NCI-H146 (cell line): ENCODE measurements around the gene PDIA2.
"Not testable (repeated sequence)": the region's sequence is repeated elsewhere in the genome, so short reads cannot be mapped to it uniquely, and the experiment has no call there.

Experiments used
- DNase-seq: peaks from one replicate; lab custom pipeline; 2025; lab: John Stamatoyannopoulos, UW

The PDIA2 gene

DNA sequence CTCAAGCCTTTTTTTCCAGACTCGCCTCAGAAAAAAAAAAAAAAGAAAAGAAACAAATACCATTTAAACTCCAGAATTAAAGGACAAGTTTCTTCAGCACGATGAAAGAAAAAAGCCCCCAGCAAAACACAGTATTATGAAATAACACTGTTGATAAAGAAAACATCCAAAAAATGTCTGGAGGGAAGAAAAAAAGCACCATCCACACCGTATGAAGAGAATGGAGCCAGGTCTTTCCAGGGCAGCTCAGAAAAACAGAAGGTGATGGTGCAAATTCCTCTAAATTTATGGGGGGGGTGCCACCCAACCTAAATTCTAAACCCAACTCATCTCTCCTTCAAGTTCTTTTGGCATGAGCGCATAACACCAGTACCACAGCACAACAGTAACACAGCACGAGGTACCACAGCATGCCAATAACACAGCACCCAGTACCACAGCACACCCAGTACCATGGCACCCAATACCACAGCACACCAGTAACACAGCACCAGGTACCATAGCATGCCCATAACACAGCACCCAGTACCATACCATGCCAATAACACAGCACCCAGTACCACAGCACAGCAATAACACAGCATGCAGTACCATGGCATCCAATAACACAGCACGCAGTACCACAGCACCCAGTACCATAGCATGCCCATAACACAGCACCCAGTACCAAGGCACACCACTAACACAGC is 50.6 kb downstream of the PDIA2 start:
- no peak for DNase-seq

DNA sequence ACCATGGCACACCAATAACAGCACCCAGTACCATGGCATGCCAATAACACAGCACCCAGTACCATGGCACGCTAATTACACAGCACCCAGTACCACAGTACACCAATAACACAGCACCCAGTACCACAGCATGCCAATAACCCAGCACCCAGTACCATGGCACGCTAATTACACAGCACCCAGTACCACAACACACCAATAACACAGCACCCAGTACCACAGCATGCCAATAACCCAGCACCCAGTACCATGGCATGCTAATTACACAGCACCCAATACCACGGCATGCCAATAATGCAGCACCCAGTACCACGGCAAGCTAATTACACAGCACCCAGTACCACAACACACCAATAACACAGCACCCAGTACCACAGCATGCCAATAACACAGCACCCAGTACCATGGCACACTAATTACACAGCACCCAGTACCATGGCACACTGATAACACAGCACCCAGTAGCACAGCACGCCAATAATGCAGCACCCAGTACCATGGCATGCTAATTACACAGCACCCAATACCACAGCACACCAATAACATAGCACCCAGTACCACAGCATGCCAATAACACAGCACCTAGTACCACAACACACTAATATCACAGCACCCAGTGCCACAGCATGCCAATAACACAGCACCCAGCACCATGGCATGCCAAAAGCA is 51.3 kb downstream of the PDIA2 start:
- DNase-seq = not testable (repeated sequence)

DNA sequence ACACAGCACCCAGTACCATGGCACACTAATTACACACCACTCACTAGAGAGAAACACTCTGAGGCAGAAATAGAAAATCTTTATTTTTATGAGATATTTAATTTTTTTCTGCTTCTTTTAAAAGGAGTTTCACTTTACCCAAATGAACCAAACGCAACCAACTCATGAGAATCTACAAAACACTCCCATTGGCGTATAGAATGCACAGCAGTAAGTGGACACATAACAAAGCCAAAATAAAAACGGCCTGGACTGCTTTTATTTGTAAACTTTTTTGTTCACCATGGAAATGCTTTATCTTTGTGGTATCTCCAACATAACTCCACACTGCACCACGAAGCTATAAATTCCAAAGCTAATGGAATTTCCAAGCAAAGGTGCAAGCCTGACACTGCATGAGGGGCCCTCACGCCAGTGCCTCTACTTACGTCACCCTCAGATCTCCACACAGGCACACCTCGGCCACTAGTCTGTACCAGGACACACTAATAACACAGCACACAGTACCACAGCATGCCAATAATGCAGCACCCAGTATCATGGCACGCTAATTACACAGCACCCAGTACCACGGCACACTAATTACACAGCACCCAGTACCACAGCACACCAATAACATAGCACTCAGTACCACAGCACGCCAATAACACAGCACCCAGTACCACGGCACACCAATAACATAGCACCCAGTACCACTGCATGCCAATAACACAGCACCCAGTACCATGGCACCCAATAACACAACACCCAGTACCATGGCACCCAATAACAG is 52.1 kb downstream of the PDIA2 start:
- DNase-seq = not testable (repeated sequence)

DNA sequence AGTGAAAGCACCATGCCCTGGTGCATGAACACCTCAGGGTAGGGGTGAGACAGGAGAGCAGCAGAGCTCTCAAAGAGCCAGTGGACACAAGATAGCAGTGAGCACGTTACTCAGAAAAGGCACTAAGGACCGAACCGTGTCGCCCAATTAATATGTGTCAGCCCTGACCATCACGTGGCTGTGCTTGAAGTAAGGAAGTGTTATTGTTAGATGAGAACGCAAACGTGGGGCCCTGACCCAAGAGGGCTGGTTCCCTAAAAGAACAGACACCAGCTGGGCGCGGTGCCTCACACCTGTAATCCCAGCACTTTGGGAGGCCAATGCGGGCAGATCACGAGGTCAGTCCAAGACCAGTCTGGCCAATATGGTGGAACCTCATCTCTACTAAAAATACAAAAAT is 53.3 kb downstream of the PDIA2 start:
- no peak for DNase-seq
